Measurements from ENCODE around the gene EGFR.

EGFR gene

DNA sequence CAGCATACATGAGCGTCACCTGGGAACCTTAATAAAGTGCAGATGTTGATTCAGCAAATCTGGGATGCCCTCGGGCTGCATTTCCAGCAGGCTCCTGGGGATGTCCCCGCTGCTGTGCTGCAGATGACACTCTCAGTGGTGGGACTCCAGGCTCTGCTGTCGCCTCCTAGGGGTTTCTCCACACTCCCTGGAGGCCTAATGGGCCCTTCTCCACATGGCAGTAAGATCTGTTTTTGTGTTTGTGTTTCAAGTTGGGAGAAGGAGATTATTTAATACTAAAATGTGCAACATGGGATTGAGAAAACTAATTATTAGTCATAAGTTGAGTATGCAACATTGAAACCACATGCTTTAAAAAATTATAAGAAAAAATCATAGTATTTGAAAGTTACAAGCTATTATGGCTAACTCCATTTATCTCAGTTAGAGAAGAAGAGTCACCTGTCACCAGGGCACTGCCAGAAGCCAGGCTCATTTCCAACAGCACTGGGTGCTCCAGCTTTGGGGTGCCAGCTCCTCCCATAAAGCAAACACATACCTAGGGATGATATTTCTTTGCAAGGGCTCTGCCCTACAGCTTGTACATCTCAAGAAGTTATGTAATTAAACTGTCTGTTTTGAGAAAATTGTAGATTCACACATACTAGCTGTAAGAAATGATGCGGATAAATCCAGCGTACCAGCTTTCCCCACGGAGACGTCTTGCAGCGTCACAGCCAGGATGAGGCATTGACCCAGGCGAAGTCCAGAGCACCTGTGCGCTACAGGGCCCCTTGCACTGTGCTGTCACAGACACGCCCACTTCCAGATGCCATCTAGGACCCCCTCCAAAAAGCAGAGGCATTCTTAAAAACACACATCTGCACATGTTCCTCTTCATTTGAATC is 106.4 kb downstream of the EGFR start:
- TF ChIP-seq, protein P1, sequence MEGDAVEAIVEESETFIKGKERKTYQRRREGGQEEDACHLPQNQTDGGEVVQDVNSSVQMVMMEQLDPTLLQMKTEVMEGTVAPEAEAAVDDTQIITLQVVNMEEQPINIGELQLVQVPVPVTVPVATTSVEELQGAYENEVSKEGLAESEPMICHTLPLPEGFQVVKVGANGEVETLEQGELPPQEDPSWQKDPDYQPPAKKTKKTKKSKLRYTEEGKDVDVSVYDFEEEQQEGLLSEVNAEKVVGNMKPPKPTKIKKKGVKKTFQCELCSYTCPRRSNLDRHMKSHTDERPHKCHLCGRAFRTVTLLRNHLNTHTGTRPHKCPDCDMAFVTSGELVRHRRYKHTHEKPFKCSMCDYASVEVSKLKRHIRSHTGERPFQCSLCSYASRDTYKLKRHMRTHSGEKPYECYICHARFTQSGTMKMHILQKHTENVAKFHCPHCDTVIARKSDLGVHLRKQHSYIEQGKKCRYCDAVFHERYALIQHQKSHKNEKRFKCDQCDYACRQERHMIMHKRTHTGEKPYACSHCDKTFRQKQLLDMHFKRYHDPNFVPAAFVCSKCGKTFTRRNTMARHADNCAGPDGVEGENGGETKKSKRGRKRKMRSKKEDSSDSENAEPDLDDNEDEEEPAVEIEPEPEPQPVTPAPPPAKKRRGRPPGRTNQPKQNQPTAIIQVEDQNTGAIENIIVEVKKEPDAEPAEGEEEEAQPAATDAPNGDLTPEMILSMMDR (IDR thresholded peaks at IDR 0.05; ENCODE audit: low read depth, low read length): no peak
- TF ChIP-seq POLR2A (IDR thresholded peaks at IDR 0.05; ENCODE audit: extremely low read depth, insufficient read length): no peak
- TF ChIP-seq, protein P2, sequence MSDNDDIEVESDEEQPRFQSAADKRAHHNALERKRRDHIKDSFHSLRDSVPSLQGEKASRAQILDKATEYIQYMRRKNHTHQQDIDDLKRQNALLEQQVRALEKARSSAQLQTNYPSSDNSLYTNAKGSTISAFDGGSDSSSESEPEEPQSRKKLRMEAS (IDR thresholded peaks at IDR 0.05; ENCODE audit: low read depth, low read length): no peak
- no peak for TF ChIP-seq MYC (IDR thresholded peaks at IDR 0.05; ENCODE audit: low read depth, low read length)
- no peak overlapping the region for H3K4me3 ChIP-seq (ENCODE audit: low read depth, low read length)
- DNase-seq (ENCODE audit: low read depth): no peak

- no peak overlapping the region for H3K4me3 ChIP-seq (ENCODE audit: low read depth, low read length)
- TF ChIP-seq MYC (IDR thresholded peaks at IDR 0.05; ENCODE audit: low read depth, low read length): no peak
- TF ChIP-seq, protein P2 (IDR thresholded peaks at IDR 0.05; ENCODE audit: low read depth, low read length): no peak
- TF ChIP-seq POLR2A (IDR thresholded peaks at IDR 0.05; ENCODE audit: extremely low read depth, insufficient read length): no peak
- TF ChIP-seq, protein P1 (IDR thresholded peaks at IDR 0.05; ENCODE audit: low read depth, low read length): no peak
- DNase-seq (ENCODE audit: low read depth): no peak
Observed at GRCh38 chr7:55127135-55127551, 108.3 kb downstream of the EGFR start.

GRCh38 chr7:55127622-55128081 is 108.8 kb downstream of the EGFR start:
- TF ChIP-seq, protein P1 (IDR thresholded peaks at IDR 0.05; ENCODE audit: low read depth, low read length): no peak
- no peak for TF ChIP-seq POLR2A (IDR thresholded peaks at IDR 0.05; ENCODE audit: extremely low read depth, insufficient read length)
- H3K4me3 ChIP-seq (ENCODE audit: low read depth, low read length): no peak overlapping the region
- no peak for DNase-seq (ENCODE audit: low read depth)

- no peak overlapping the region for H3K4me3 ChIP-seq (ENCODE audit: low read depth, low read length)
- DNase-seq (ENCODE audit: low read depth): no peak
- TF ChIP-seq, protein P1 (IDR thresholded peaks at IDR 0.05; ENCODE audit: low read depth, low read length): no peak
- TF ChIP-seq MYC (IDR thresholded peaks at IDR 0.05; ENCODE audit: low read depth, low read length) (no peak), POLR2A (IDR thresholded peaks at IDR 0.05; ENCODE audit: extremely low read depth, insufficient read length) (no peak)
- TF ChIP-seq, protein P2 (IDR thresholded peaks at IDR 0.05; ENCODE audit: low read depth, low read length): no peak
Observed at GRCh38 chr7:55128693-55129394, 110.0 kb downstream of the EGFR start.

DNA sequence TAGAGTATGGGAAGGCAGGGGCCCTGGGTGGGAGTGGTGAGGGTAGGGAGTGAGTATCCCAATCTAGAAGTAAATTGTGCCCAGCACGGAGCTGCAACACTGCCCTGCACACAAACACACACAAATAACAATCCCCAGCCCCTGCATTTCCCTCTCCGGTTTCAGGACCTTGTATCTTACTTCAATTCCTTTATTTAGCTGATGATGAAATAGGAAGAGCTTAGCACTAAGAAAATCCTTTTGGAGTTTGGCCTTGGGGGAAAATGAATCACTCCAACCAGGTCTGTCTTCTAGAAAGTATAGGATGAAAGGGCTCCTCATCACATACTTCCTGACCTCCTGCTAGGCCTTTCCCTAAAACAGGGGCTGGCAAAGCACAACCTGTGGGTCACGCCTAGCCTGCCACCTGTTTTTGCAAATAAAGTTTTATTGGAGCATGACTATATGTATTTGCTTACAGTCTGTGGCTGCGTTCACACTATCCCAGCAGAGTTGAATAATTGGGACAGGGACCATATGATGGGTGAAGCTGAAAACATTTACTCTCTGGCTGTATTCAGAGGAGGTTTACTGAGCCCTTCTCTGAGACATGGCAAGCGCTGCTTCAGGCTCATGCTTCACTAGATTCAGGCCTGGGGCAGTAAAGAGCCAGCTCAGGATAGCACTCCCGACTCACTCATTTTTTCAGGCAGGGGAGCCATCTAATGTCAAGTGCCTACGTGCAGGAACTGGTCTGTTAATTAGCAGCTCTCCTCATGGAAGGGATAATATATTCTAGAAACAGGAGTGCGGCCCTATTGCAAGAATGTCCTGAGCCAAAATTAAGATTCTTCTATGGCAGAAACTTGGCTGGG is 111.0 kb downstream of the EGFR start:
- DNase-seq (ENCODE audit: low read depth): no peak
- TF ChIP-seq, protein P2 (IDR thresholded peaks at IDR 0.05; ENCODE audit: low read depth, low read length): no peak
- no peak overlapping the region for H3K4me3 ChIP-seq (ENCODE audit: low read depth, low read length)
